Renal pelvis (tissue), 4 donors: ENCODE measurements around the gene SARNP. TPM values are rescaled to one million over a fixed set of nuclear protein-coding genes. Genes with fewer than 3 reads are reported as not detected.
"Not testable (repeated sequence)": the region's sequence is repeated elsewhere in the genome, so short reads cannot be mapped to it uniquely, and the experiment has no call there.

Source experiments
- DNase-seq: peaks from one replicate; pipeline ENCODE4 v3.0.0-alpha.2; 2013
- polyA plus RNA-seq, 3 donors: library from polyadenylated mRNA; unstranded; fragments of 120-200 nt; gene quantifications; one replicate each; pipeline ENCODE4 v1.2.1, GENCODE V29; 2013; ENCODE audit not compliant: insufficient read length in 3 of 3

Gene SARNP
- polyA plus RNA-seq, 3 donors = 105 to 132 (median 112) TPM

- no peak for DNase-seq
Observed at GRCh38 chr12:55843431-55843830, 25.9 kb upstream of the SARNP start.

DNA sequence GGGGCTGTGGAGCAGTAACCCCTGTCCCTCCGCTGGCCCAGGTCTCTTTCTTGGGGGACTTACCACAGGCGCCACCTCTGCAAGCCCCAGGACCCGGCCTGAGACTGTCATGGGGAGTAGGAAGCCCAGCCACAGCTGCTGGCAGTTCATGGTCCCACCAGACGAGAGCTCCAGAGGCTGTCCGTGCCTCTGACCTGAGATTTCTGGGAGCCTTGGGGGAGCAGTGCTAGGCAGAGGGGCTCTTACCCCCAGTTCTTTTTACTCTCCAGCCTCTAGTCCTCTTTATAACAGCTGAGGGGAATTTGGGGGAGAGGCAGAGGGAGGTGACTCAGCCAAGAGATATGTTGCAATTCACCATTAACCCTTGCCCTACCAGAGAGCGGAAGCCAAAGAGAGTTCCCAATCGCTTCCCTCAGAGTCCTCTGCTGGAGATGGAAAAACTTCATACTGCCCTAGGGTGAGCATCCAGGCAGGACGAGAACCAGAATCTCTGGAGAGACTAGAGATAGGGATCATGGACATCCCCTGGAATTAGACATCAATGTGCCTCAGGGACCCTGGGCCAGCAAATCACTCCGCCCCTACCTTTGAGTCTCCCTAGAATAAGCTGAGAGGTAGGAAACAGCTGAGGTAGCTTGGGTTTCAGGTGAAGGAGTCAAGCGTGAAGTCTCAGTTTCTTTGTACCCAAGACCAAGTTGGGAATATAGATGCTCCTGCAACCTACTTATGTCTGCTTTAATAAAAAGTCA lies 25.3 kb upstream of the SARNP start, which contains the start of gene MMP19:
MMP19 (minus strand) TSS at position 256 of the 749 bp plus-strand sequence; CDS start at position 150, 106 bp downstream.
- DNase-seq = no peak

- DNase-seq = no peak
Observed at GRCh38 chr12:55840581-55841351, 23.2 kb upstream of the SARNP start.

GRCh38 chr12:55839345-55840140 lies 22.0 kb upstream of the SARNP start:
- no peak for DNase-seq

GRCh38 chr12:55838361-55838760 lies 20.8 kb upstream of the SARNP start:
- DNase-seq = no peak

- DNase-seq = not testable (repeated sequence)
Observed at GRCh38 chr12:55834400-55834799, 16.9 kb upstream of the SARNP start.

DNA sequence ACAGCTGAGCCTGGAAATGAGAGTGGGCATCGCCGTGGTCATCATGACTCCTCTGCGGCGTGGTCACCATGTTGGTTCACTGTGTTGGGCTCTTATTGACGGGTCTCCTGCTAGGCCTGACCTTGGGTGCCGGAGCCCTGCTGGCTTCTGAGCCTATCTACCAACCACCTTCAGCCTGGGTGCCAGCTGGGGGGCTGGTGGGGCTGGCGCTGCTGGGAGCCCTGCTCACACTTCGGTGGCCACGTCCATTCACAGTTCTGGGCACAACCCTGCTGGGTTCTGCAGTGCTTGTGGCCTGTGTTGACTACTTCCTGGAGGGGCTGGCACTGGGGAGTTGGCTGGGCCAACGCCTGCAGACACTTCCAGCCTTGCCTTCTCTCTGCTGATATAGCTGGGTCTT lies 15.5 kb upstream of the SARNP start:
- DNase-seq = no peak

GRCh38 chr12:55831447-55831815 lies 13.9 kb upstream of the SARNP start:
- no peak for DNase-seq

GRCh38 chr12:55830601-55831446 lies 13.3 kb upstream of the SARNP start:
- peak; percentile 87 for DNase-seq

DNA sequence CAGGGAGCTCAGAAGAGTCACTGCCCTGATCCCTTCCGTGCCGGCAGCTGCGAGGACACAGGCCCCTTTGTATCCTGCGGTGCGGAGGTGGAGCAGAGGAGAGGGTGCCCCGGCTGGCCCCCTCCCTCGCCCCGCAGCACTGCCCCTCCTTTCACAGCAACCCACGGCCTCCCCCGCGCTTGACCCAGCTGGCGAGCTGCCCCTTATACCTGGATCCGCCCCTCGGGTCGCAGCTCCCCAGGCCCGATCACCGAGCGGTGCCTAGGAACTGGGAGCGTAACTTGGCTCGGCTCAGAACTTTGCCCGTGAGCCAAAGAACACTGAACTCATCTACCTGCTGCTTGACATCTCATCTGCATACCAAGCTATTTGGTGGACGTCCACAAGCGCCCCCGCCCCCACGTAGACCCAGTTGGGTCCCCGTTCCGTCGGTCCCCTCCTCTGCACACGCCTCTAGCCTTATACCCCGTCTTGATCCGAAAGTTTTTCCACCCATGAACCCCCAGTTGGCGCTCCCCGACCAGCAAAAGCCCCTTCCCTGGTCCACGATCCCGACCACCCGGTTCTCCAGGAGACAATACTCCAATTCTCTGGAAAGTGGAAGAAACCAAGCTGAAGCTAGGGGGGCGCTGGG lies 12.6 kb upstream of the SARNP start:
- peak; percentile 83 for DNase-seq

DNA sequence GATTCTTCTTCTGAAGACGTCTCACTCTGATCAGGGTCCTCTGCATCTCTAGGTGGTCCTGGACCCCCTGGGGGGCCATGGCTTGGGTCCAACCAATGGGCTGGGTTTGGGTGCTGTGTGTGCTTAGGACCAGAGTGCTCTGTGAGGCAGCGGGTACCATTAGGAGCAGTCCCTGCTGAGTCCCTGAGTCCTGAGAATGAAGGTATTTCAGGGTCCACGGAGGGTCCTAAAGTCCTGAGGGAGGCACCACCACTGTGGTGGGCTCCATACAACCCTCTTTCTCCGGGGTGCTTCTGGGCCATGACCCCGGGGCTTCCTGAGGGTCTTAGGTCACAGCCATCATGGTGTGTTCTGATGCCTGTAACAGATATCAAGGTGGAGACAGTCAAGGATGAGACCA lies 10.8 kb upstream of the SARNP start:
- DNase-seq = no peak

DNA sequence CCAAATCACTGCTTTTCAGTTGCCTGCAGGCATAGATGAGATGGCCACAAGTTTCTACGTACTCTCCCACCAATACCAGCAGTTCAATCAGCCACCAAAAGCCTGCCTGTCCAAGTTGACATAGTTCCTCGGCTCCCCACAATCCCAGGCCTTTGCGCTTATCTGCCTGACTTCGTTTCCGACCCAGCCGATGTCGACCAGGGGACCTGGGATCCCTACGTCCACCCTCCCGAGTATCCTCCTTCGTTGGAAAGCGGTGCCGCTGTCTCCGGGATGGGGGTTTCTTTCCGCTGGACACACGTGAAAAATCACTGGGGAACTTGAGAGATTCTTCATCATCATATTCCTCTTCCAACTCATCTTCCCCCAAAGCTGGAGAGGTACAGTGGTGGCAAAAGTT lies 10.3 kb upstream of the SARNP start:
- no peak for DNase-seq

DNA sequence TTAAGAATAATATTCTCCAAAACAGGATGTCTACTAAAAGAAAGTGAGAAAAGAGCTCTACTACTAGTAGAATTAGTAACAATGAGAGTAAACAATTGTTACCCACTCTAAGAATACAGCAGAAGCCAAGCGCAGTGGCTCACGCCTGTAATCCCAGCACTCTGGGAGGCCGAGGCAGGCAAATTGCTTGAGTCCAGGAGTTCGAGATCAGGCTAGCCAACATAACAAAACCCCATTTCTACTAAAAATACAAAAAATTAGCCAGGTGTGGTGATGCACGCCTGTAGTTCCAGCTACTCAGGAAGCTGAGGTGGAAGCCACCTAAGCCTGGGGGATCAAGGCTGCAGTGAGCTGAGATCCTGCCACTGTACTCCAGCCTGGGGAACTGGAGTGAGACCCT lies 7.2 kb upstream of the SARNP start:
- no peak for DNase-seq

DNA sequence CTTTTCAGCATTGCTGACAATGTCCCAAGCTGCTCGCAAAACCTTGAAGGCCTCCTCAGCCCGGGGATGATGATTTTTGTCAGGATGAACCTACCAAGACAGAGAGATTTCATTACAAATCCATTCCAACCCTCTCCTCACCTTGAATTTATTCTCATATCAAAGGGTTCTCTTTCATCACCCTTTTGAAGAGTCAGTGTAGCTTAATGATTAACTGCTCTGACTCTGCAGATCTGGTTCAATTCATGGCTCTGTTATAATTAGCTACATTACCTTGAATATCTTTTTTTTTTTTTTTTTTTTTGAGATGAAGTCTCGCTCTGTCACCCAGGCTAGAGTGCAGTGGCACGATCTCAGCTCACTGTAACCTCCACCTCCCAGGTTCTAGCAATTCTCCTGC lies 5.9 kb upstream of the SARNP start:
- no peak for DNase-seq

DNA sequence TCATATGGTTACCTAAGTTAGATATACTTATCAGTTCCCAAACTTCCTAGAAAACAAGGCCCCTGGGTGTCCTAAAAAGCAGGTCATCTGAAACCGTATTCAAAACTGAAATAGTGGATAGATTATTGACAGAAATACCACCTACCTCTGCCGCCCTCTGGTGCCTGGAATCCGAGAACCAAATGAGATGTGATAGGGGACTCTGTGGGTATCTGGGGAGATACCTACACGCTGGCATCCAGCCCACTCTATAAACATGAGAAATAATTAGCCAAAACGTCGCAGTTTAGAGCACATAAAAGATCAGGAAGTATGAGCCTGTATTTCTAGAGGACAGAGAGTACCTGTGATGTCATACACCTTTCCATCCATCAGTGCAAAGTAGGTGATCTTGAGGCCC lies 4.7 kb upstream of the SARNP start:
- DNase-seq = no peak

DNA sequence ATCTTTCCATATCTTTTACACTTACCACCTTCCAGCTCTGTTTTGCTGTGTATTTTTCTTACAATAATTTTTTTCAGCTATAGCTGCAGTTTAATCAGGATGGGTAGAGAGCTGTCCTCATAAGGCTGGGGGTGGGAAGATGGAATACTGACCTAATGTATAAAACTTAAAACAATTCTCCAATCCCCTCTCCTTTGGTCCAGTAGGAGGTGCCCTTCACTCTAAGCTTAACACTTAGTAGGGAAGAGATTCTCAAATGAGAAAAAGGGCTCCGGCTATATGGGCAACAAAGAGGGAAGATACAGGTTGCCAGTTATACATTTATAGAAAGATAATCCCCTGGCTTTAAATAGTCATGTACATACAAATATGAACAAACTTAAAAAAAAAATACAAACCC lies 3.2 kb upstream of the SARNP start:
- DNase-seq = no peak

DNA sequence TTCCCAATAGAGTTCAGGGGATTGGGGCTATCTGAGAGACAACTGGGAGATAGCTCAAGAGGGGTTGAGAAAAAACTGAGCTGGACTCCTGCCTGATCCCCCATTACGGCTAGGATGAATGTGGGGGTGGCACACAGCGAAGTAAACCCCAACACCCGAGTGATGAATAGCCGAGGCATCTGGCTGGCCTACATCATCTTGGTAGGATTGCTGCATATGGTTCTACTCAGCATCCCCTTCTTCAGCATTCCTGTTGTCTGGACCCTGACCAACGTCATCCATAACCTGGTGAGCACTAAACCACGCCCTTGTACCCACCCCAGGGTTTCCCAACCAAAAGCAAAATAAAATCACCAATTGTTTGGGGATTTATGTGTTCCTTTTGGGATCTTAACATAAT lies 1.4 kb upstream of the SARNP start:
- DNase-seq = no peak

DNA sequence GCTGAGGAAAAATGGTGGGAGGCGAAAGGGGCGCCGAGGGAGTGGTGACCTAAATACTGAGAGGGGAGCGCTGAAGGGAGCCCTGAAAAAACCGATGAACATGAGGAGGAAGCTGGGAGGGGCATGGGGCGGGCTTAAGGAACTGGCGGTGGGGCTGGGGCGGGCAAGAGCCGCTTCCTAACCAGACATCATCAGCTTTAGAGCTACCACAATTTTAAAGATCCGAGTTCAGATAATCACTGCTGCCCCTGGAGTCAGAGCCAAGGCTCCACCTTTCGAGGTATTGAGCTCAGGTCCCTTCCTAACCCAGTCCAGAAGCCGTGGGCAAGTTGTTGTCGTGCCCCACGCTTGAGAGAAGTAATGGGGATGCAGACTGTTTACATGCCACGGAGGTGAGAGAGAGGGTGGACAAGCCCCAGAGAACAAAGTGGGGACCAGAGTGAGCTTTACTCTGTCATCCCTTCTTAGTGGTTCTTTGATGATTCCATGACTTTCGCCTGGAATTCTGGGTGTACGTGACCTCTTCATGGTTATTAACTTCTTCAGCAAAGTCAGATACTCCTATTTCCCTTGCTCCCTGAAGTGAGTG lies 710 bp upstream of the SARNP start:
- no peak for DNase-seq

DNA sequence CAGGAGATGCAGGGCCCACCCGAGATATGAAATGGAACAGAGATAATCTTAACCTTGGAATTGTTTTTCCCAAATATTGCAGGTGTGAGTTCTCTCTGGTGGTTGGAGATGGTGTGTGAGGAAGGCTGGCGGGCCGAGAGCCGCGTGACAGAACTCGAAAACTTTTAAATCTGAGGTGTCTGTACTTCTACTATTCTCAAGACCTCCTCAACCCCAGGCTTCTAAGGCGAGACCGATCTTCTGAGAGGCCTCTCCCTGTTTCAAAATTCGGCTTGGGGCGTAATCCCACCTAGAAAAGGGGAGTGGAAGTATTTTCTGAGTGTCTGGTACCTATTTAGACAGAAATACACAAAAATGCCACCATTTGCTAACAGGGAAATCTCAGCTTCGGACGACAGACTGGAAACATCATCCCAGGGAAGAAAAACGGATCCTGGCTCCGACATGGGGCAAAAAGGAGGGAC lies 611 bp downstream of the SARNP start:
- peak; percentile 42 for DNase-seq

DNA sequence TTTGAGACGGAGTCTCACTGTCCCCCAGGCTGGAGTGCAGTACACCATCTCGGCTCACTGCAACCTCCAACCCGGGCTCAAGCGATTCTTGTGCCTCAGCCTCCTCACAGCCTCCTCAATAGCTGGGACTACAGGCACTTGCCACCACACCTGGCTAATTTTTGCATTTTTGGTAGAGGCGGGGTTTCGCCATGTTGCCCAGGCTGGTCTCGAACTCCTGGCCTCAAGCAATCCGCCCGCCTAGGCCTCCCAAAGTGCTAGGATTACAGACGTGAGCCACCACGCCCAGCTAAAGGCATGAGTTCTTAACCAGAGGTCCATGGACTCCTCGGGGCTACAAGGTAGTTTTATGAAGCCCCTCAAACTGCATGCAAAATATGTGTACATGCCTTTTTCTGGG lies 2.1 kb downstream of the SARNP start:
- DNase-seq = no peak

GRCh38 chr12:55814257-55814656 lies 3.3 kb downstream of the SARNP start:
- DNase-seq = no peak
